H1 (cell line): ENCODE data around the gene ABCF2. TPM values are rescaled to one million over a fixed set of nuclear protein-coding genes. Genes with fewer than 3 reads are reported as not detected.
A peak's percentile ranks its signal among the peaks of the same experiment; 100 is the strongest.

ENCODE experiments used
- RFX5 ChIP-seq: IDR thresholded peaks from 2 replicates; pipeline ENCODE4 v1.6.1; 2011; ENCODE audit warnings: low read depth, low read length, improper control_type of control experiment, borderline replicate concordance
- RXRA ChIP-seq: IDR thresholded peaks from 2 replicates; pipeline ENCODE4 v1.6.1; 2011; ENCODE audit warnings: low read depth, mild to moderate bottlenecking, low read length, moderate library complexity; ENCODE audit not compliant: insufficient read depth
- SP2 ChIP-seq: IDR thresholded peaks from 2 replicates; pipeline ENCODE4 v1.6.1; 2012; ENCODE audit warnings: mild to moderate bottlenecking, low read length, inconsistent platforms
- YY1 ChIP-seq: IDR thresholded peaks from 2 replicates; pipeline ENCODE4 v1.6.1; 2011; ENCODE audit warnings: low read depth, mild to moderate bottlenecking, low read length
- polyA plus RNA-seq, 7 experiments: library from polyadenylated mRNA; depleted of rRNA in 3 of 7; stranded (reverse) in 5 of 7; unstranded in 2 of 7; fragments of >200 nt in 5 of 7; fragments of 200-250 nt in 2 of 7; gene quantifications; 1 replicate in 5 of 7; 2 replicates in 1 of 7; 4 replicates in 1 of 7; pipeline versions ENCODE4 v1.2.1 to v1.2.3, GENCODE V29; 2011 to 2013; ENCODE audit warnings: missing spikeins in 2 of 7, mixed read lengths in 2 of 7
- total RNA-seq: library from RNA; stranded (reverse); fragmentation: NEBNext Ultra II Directional; extraction: Animal tissue kit (Norgen Biotek cat#: 25700); gene quantifications from 2 replicates; pipeline ENCODE4 v1.2.1, GENCODE V29; 2021

Gene ABCF2
- total and polyA plus RNA-seq, 2 of the 8 experiments (the other 6 are each of a cell fraction or from before 2014, with no cell fraction given) = 28.0 to 55.0 TPM

DNA sequence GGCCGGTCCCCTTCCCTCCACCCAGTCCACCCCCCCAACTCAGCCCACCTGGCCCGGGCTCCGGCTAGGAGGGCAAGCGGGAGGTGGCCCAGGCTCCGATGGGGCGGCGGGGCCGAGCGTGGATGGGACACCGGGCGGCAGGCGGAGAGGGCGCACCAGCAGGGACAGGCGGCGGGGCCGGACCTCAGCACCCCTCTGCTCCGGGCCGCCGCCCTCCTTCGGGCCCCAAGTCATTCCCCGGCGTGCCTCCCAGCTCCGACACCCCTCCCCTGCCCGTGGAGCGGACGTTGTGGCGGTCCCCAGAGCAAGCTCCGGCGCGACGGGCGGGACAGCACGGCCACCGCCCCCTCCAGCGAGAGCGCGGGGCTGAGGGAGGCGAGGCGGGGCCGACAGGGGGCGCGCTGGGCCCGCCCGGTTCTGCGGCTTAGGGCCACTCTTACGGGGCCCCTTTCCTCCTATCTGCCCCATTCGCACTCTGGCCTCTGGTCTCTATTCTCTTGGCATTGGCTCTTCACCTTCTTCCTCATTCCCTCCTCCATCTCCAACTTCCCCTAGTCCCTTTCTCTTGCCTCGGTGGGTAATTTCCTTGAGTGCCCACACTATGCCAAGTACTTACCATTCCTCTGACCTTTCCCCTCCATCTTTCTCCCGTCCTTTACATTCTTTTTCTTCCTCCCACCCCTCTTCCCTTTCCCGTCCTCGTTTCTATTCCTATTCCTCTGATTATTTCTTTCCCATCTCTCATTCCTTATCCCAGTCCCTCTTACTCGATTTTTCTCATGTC is 58.8 kb downstream of the ABCF2 start (continued):
- TF ChIP-seq RXRA (no peak), SP2 (no peak), RFX5 (no peak), YY1 (peak; percentile 32; the same call in 1 of the 2 replicates)
